GM21423 (cell line): ENCODE results near the gene UROC1.

Experiments
- ATAC-seq: cut with Tn5 transposase; IDR thresholded peaks from one replicate; pipeline ENCODE4 v1.9.1; 2021; ENCODE audit warnings: mild to moderate bottlenecking, moderate library complexity; ENCODE audit not compliant: unreplicated experiment

UROC1 gene

GRCh38 chr3:126446301-126446700 lies 71.3 kb downstream of the UROC1 start:
- no peak for ATAC-seq

GRCh38 chr3:126445506-126445905 lies 72.1 kb downstream of the UROC1 start:
- no peak for ATAC-seq

- ATAC-seq, result no peak
Observed at GRCh38 chr3:126442856-126443242, 74.7 kb downstream of the UROC1 start.

- ATAC-seq, result no peak
Observed at GRCh38 chr3:126442094-126442855, 75.3 kb downstream of the UROC1 start.

GRCh38 chr3:126441256-126441880 lies 76.2 kb downstream of the UROC1 start:
- ATAC-seq, result no peak

GRCh38 chr3:126440709-126440995 lies 76.9 kb downstream of the UROC1 start:
- no peak for ATAC-seq

- ATAC-seq, result no peak
Observed at GRCh38 chr3:126439968-126440708, 77.4 kb downstream of the UROC1 start.

GRCh38 chr3:126439346-126439967 lies 78.1 kb downstream of the UROC1 start:
- no peak for ATAC-seq

GRCh38 chr3:126438746-126439145 lies 78.8 kb downstream of the UROC1 start:
- ATAC-seq, result no peak

- ATAC-seq, result no peak
Observed at GRCh38 chr3:126438186-126438585, 79.4 kb downstream of the UROC1 start.

GRCh38 chr3:126436826-126437717 lies 80.5 kb downstream of the UROC1 start:
- ATAC-seq, result no peak

- ATAC-seq, result no peak
Observed at GRCh38 chr3:126435456-126436315, 81.9 kb downstream of the UROC1 start.

GRCh38 chr3:126434931-126435411 lies 82.6 kb downstream of the UROC1 start:
- ATAC-seq, result no peak

- ATAC-seq, result no peak
Observed at GRCh38 chr3:126434264-126434590, 83.3 kb downstream of the UROC1 start.

GRCh38 chr3:126433496-126434263 lies 83.9 kb downstream of the UROC1 start:
- no peak for ATAC-seq

GRCh38 chr3:126433105-126433430 lies 84.5 kb downstream of the UROC1 start:
- ATAC-seq, result no peak

GRCh38 chr3:126432361-126433104 lies 85.0 kb downstream of the UROC1 start:
- ATAC-seq, result no peak
